IPS DF 19.7 (cell line): ENCODE results near the gene PROCA1.
"Not testable (repeated sequence)": the region's sequence is repeated elsewhere in the genome, so short reads cannot be mapped to it uniquely, and the experiment has no call there.

Experiments
- DNase-seq: peaks from one replicate; pipeline ENCODE4 v3.0.0-alpha.2; 2013; ENCODE audit warnings: low read depth, low spot score

Gene PROCA1

DNA sequence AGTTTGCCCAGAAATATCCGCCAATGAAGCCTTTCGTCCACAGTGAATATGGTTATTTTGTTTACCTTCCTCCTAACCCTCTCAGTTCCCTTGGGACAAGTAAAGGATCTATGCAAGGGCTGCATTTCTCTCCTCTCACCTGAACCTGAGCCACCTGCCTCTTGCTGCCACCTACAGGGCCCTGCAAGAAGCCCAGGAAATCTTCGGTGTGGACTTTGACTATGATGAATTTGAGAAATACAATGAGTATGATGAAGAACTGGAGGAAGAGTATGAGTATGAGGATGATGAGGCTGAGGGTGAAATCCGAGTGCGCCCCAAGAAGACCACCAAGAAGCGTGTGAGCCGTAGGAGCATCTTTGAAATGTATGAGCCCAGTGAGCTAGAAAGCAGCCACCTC is 35.7 kb downstream of the PROCA1 start:
- DNase-seq = no peak

DNA sequence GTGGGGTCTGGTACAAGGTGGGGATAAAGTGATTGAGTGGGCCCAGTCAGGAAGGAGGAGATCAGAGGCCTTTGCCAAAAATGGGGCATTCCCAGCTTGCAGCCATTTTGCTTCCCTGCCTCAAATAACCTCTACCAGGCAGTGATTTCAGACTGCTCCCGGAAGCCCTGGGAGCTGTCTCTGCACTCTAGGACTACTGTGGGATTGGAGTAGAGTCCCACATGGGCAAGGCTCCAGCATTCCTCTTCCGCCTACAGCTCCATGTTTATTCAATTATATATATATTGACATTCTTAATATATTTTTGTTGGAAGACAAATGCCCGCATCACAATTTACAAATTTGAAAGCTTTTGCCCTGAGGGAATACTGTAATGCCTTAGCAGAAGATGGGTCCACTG is 36.2 kb downstream of the PROCA1 start:
- no peak for DNase-seq

- no peak for DNase-seq
Observed at GRCh38 chr17:28669918-28670317, 41.8 kb downstream of the PROCA1 start.

GRCh38 chr17:28667870-28668269 is 43.8 kb downstream of the PROCA1 start:
- no peak for DNase-seq

- DNase-seq = no peak
Observed at GRCh38 chr17:28665994-28666393, 45.7 kb downstream of the PROCA1 start.

DNA sequence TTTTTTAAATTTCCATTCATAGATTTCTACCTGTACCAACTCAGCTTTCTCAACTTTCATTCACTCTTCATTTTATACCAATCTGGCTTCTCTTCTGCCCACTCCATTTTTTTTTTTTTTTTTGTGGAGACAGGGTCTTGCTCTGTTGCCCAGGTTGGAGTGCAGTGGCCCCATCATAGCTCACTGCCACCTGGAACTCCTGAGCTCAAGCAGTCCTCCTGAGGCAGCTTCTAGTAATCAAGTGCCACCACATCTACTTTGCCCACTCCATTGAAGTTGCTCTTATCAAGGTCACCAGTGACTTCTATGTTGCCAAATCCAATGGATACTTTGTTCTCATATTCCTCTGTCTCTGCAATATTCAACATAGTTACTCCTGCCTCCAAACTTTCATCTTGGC is 48.0 kb downstream of the PROCA1 start:
- no peak for DNase-seq

DNA sequence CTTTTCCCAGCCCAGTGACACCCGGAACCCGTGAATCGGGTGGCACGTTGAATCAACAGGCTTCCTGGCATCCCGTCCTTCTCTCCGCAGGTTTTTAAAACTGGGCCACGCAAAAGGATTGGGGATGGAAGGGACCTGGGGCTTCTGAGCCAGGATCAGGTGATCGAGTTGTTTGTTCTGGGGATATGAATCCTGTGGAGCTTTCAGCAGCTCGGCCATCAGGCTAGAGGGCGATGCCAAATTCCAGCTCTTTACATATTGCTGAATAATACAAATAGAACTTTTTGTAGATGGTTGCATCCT is 49.2 kb downstream of the PROCA1 start:
- DNase-seq = no peak

DNA sequence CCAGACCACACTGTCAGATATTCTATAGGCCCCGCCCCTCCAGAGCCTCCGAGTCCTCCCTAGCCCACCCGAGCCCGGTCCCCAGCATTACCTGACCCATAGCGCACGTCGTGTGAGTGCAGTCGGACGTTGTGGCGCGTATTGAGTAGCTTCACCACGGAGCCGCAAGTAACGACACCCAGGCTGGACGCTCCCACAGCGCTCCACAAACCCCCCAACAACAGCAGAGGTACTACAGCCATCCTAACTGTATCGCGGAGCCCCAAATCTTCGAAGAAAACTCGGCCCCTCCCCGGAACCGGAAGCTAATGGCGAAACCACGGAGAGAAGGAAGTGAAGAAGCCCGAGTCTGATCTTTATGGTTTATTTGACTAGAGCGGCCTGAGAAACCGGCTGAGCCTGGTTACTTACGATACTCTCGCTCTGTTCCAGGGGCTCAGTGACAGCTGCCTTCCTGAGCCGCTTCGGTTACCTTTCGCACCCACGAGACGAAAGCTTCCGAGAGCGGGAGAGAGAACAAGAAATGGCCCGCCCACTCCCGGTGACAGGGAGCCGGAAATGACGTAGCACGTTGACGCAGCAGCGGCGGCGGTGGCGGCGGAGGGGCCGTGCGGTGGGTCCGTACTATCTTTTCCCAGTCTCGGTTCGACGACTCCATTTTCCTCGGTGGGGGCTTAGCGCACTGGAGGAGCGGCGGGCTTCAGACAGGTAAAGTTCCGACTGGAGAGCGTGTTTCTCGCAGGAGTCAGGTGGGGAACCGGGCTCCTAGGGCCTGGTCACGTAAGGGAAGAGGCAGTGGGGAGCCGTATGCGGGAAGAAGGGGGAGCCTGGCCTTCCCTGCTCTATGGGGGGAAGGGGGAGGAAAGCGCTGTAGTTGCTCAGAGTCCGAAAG is 49.8 kb downstream of the PROCA1 start, which contains the start of the genes SDF2 and SUPT6H:
TSS of gene SDF2 (minus strand) at position 272 of the 892 bp plus-strand sequence. CDS start at position 242, 30 bp downstream.
TSS of gene SUPT6H (plus strand) at position 571 of the 892 bp plus-strand sequence. CDS start 11,197 bp downstream, outside the sequence.
- DNase-seq = no peak

GRCh38 chr17:28659497-28659881 is 52.2 kb downstream of the PROCA1 start:
- DNase-seq = not testable (repeated sequence)

GRCh38 chr17:28658766-28659496 is 52.8 kb downstream of the PROCA1 start:
- not testable (repeated sequence) for DNase-seq

DNA sequence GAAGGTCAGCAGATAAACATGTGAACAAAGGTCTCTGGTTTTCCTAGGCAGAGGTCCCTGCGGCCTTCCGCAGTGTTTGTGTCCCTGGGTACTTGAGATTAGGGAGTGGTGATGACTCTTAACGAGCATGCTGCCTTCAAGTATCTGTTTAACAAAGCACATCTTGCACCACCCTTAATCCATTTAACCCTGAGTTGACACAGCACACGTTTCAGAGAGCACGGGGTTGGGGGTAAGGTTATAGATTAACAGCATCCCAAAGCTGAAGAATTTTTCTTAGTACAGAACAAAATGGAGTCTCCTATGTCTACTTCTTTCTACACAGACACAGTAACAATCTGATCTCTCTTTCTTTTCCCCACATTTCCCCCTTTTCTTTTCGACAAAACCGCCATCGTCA is 53.3 kb downstream of the PROCA1 start:
- not testable (repeated sequence) for DNase-seq

GRCh38 chr17:28657756-28658155 is 53.9 kb downstream of the PROCA1 start:
- no peak for DNase-seq

DNA sequence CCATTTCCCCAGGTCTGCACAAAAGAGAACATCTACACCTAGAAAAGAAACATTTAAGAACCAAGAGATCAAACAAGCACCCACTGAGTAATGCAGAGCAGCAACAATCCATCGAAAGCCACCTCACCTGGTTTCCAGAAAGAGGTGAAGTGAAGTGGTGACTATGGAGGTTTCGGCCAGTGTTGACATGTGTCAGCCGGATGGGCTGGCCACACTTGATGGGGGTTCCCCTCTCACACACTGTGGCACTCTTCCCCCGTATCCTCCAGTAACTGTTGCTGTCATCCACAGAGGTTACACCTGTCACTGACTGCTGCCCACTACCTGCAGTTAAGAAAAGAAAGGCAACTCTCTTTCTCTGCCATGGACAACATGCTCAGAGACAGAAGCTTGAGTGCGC is 56.5 kb downstream of the PROCA1 start:
- DNase-seq = no peak
